Midbrain (tissue), 1 donor: ENCODE results near the gene ANKRD37.
A peak's percentile ranks its signal among the peaks of the same experiment; 100 is the strongest.
"Not testable (repeated sequence)": the region's sequence is repeated elsewhere in the genome, so short reads cannot be mapped to it uniquely, and the experiment has no call there.

Experiments used
- DNase-seq: peaks from one replicate; lab custom pipeline; 2025; lab: John Stamatoyannopoulos, UW

The ANKRD37 gene, protein sequence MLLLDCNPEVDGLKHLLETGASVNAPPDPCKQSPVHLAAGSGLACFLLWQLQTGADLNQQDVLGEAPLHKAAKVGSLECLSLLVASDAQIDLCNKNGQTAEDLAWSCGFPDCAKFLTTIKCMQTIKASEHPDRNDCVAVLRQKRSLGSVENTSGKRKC

DNA sequence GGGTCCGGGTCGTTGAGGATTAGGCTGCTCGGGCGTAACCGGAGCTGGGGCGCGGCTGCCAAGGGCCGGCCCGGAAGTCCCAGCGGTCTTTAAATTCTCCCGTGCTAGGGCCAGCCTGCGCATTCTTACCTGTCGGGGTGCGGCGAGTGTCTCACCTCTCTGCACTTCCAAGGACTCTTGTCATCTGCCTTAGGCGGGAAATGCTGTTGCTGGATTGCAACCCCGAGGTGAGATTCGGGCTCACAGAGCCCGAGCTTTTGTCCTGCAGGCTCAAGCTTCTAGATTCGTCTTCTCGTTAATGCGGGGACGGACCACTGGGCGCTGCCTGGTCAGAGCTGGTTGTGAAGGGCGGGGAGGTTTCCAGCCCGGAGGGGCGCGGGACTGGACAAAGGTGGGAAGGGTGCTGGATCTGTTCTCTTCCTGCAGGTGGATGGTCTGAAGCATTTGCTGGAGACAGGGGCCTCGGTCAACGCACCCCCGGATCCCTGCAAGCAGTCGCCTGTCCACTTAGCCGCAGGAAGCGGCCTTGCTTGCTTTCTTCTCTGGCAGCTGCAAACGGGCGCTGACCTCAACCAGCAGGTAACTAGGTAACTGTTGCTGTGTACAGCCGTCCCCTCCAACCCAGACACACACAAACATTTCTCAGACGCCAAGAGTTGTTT lies at the start of gene ANKRD37:
Gene ANKRD37 (plus strand): TSS at position 118 of the 662 bp plus-strand sequence. CDS start 83 bp downstream, at position 201.
- peak; percentile 60 for DNase-seq

GRCh38 chr4:185346975-185347601 lies 49.6 kb upstream of the ANKRD37 start:
- no peak for DNase-seq

DNA sequence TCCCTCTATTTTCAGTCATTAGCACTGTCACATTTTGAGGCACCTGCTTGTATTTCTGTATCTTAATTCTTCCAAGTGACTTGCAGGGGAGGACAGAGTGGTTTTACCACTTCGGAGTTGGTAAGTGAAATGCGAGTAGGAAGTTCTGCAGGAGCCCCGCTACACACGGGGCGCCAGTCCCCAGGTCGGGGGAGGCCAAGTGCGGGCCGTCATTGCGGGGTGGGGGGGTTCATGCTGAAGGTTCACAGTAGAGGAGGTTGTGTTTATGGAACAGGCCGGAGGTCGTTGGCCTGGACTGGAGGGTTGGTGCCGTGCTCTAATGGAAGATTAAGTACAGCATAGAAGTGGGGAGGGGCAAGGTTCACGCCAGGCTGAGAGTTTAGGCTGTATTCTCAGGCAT lies 45.0 kb upstream of the ANKRD37 start:
- DNase-seq: no peak

DNA sequence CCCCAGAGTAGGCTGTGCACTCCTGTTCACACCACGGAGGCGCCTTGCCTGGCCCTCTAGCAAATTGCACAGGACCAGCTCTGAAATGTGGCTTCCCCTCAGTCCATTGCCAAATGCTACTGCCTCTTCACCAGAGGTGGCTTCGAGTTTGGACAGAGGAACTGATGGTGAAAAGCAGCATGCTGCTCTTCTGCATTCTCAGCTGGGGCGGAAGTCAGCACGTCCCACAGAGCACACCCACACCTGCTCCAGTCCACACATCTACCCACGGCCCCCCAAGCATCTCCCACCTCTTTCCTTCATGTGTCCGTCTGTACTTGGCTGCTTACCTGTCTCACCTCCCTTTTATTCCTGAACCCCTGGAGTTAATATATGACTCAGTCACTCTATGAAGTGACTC lies 44.4 kb upstream of the ANKRD37 start:
- DNase-seq: no peak

DNA sequence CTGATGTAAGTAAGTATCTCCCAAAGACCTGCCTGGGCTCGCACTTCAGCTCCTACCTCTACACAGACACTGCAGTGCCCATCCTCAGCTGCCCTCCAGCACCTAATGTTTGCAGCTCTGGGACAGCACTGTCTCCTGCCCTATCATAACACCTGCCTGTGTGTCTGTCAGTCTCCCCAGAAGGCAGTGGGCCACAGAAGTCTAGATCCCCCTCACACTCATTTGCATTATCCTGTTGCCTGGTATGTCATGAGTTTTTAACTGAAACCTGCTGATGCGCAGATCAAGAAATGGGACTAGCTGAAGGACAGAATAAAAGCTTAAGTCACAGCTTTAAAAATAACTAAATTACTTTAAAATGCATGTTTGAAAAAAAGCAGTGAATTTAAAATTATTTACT lies 43.9 kb upstream of the ANKRD37 start:
- DNase-seq: no peak

DNA sequence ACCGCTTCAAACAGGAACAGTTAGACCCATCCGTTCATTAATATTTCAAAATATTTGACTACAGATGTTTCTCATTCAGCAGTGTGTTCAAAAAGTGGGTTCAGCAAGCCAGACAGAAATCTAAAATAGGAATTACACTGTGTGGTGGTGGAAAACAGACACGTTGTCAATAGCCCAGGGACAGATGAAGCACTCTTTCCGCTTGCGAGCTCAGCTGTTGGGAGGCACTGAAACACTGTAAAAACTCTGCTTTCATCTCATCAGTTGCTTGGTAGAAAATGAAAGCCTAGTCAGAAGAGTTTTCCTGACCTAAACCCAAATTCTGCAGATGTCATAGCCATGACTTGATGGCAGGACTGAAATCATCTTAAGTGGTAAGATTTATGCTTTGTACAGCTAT lies 39.4 kb upstream of the ANKRD37 start:
- DNase-seq: no peak

- no peak for DNase-seq
Measured at GRCh38 chr4:185357733-185358440, 38.8 kb upstream of the ANKRD37 start.

- DNase-seq: no peak
Measured at GRCh38 chr4:185358514-185358913, 38.1 kb upstream of the ANKRD37 start.

- DNase-seq: no peak
Measured at GRCh38 chr4:185358959-185359358, 37.7 kb upstream of the ANKRD37 start.

- no peak for DNase-seq
Measured at GRCh38 chr4:185359767-185360446, 36.7 kb upstream of the ANKRD37 start.

DNA sequence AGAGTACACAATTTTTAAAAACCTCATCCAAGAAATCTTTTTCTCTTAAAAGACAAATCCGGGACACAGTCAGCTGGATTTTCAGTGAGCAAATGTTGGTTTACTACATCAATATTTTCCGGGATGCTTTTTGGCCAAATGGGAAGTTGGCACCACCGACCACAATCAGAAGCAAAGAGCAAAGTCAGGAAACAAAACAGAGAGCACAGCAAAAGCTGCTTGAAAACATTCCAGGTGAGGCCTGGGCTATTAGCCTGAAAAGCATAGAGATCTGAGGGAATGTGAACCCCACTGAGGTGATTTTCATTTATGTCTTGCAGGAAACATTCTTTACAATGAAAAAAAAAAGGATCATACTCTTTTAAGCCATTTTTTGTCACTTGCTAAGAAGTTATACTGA lies 34.8 kb upstream of the ANKRD37 start:
- DNase-seq: no peak

GRCh38 chr4:185362570-185362969 lies 34.1 kb upstream of the ANKRD37 start:
- not testable (repeated sequence) for DNase-seq

DNA sequence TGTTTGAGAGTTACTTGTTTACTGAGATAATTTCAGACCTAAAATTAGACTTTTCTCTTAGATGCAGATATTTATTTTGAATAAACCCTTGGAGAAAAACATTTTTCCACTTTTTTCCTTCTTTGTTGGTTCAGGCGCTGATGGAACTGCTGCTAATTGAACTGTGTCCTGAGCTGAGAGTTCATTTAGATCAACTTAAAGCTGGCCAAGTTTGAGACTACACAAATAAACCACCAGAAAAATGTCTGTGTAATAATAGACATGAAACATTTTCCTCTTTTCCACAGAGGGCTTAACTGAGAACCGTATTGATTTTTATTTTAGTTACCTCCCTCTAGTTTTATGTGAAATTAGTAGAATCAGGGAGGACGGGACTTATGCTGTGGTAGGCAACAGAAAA lies 33.4 kb upstream of the ANKRD37 start:
- DNase-seq: no peak

- no peak for DNase-seq
Measured at GRCh38 chr4:185364886-185365285, 31.8 kb upstream of the ANKRD37 start.

DNA sequence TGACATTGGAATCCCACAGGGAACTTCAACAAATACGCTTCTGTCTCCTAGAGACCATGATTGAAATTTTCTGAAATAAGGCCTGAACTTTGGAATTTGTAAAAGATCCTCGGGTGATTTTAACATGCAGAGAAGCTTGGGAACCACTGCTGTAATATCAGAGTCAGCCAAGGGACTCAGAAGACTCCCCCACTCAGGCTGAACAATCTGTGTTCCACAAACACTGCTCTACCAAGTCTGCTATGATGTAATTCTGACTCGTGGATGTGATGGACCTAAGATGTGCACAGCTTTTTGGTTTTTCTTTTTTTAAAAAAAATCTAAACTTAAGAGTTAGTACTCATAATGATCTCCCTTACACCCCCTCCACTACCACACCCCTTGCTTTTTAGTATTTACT lies 26.9 kb upstream of the ANKRD37 start:
- DNase-seq: no peak

DNA sequence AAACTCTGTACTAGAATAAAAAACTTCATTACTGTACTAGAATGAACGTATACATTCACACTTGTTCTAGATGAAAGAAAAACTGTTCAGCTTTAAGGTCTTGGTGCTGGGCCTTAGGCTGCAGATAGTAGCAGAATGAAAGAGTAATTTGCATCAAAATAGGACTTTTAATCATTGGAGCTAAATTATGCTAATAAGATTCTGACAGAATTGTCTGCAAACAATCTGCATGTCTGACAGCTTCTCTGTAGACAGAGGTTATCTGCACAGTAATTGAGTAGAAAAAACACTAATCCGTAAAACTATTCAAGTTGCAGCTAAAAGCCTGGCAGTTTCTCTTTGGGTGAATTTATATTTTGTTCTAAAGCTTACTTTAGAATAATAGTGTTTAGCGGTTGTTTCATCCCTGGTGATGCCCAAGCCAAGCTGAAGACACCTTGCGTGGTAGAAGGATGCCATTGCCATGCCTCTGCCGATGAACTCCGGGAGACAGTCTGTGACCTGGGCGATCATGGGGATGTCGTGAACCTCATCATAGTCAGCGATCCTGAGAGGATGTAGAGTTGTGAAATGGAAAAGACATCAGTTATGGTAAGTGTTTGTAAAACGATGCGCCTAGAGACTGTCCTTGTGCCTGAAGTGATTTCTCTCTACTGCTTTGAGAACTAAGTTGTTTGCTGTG lies 26.2 kb upstream of the ANKRD37 start:
- DNase-seq: no peak

GRCh38 chr4:185371702-185372101 lies 24.9 kb upstream of the ANKRD37 start:
- no peak for DNase-seq

- no peak for DNase-seq
Measured at GRCh38 chr4:185374027-185374426, 22.6 kb upstream of the ANKRD37 start.

- no peak for DNase-seq
Measured at GRCh38 chr4:185374573-185374972, 22.1 kb upstream of the ANKRD37 start.

- DNase-seq: no peak
Measured at GRCh38 chr4:185378264-185378663, 18.4 kb upstream of the ANKRD37 start.
